ENCODE results near the gene IMP4. TPM values are rescaled to one million over a fixed set of nuclear protein-coding genes. Genes with fewer than 3 reads are reported as not detected.

The IMP4 gene
- total and polyA plus RNA-seq, 4 donors: 31.7 to 95.5 (median 61.2) TPM

- H3K4me3 ChIP-seq (ENCODE audit: low read depth in 1 of 3, low read length in 3 of 3): no peak overlapping the region
- H3K9ac ChIP-seq (ENCODE audit: low read depth in 1 of 2, low read length in 2 of 2): no peak overlapping the region
- no peak overlapping the region for H3K27ac ChIP-seq (ENCODE audit: low read depth in 1 of 2, low read length in 2 of 2)
- H3K4me1 ChIP-seq (ENCODE audit: control insufficient read depth in 4 of 4, insufficient read depth in 4 of 4, low read length in 3 of 4): peaks cover 1 to 6% (median 3%) of the 10 kb centered on the region in 4 donors
- H3K9me3 ChIP-seq (ENCODE audit: control insufficient read depth in 4 of 4, low read length in 3 of 4): no peaks in the 10 kb centered on the region
- peaks cover 0 to 3% (median 0%) of the 10 kb centered on the region in 4 donors for H3K27me3 ChIP-seq (ENCODE audit: control insufficient read depth in 4 of 4, insufficient read depth in 4 of 4, low read length in 3 of 4)
- peaks cover 0 to 9% (median 7%) of the 10 kb centered on the region in 4 donors for H3K36me3 ChIP-seq (ENCODE audit: control insufficient read depth in 4 of 4, insufficient read depth in 3 of 4, low read depth in 1 of 4, low read length in 3 of 4)
- TF ChIP-seq GABPA (IDR thresholded peaks at IDR 0.05 in 1 of 2, conservative IDR thresholded peaks at IDR 0.05 in 1 of 2) (no peak), ATF3 (IDR thresholded peaks at IDR 0.05) (no peak), MAX (IDR thresholded peaks at IDR 0.05) (no peak), CTCF (IDR thresholded peaks at IDR 0.05; ENCODE audit: low read depth, low read length, missing input control) (no peak), TAF1 (conservative IDR thresholded peaks at IDR 0.05) (no peak), SP1 (IDR thresholded peaks at IDR 0.05) (no peak), FOXA1 (IDR thresholded peaks at IDR 0.05) (no peak), RAD21 (IDR thresholded peaks at IDR 0.05) (no peak), HNF4G (IDR thresholded peaks at IDR 0.05) (no peak), RXRA (IDR thresholded peaks at IDR 0.05) (no peak), JUND (IDR thresholded peaks at IDR 0.05) (no peak), REST (IDR thresholded peaks at IDR 0.05) (no peak), YY1 (IDR thresholded peaks at IDR 0.05) (no peak), EGR1 (IDR thresholded peaks at IDR 0.05; ENCODE audit: low read depth in 2 of 2) (no peak), HNF4A (conservative IDR thresholded peaks at IDR 0.05) (no peak), ZBTB33 (IDR thresholded peaks at IDR 0.05) (no peak)
- no peak for DNase-seq (ENCODE audit: low spot score)
These were observed 7.5 kb upstream of the IMP4 start for GRCh38 chr2:130335226-130335625.
